ENCODE results near the gene ZBTB44. TPM values are rescaled to one million over a fixed set of nuclear protein-coding genes. Genes with fewer than 3 reads are reported as not detected.
"Not testable (repeated sequence)": the region's sequence is repeated elsewhere in the genome, so short reads cannot be mapped to it uniquely, and the experiment has no call there.

The ZBTB44 gene
- total RNA-seq, 1 donor from 2014 or later, result 70.7 TPM

DNA sequence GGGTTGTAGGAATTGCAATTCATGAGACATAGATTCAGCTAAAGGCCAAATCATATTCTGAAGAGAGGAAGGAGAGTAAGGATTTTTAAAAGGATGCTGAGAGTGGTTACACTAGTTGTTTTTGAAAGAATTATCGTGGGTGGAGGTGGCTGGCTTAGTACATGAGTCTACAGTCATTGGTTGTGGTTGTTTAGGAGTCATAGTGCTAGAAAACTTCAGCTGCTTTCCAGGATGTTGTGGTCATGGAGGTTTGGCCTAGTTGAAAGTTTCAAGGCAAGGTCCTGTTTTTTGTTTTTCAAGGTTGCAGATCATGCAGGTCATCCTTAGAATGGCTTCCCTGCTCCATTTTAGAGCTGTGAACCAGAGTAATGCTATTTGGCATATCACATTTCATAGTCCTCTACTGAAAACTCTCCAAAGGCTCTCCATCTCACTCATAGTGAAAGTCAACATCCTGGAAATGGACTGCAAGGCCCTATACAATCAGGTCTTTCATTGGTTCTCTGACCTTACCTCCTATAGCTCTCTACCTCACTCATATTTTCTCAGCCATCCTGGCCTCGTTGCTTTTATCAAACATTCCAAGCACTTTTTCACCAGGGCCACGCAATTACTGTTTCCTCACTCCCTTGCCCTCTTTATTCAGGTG is 26.1 kb upstream of the ZBTB44 start:
- no peak overlapping the region for H3K4me3 ChIP-seq
- H3K27ac ChIP-seq, result no peak overlapping the region
- no peaks in the 10 kb centered on the region for H3K4me1 ChIP-seq
- TF ChIP-seq POLR2AphosphoS5 (IDR thresholded peaks at IDR 0.05; ENCODE audit: insufficient read depth in 1 of 2, low read depth in 1 of 2), result no peak
- no peaks in the 10 kb centered on the region for H3K9me3 ChIP-seq
- DNase-seq (ENCODE audit: extremely low spot score in 2 of 2), result no peak
- no peaks in the 10 kb centered on the region for H3K27me3 ChIP-seq
- no peaks in the 10 kb centered on the region for H3K36me3 ChIP-seq
- intact Hi-C loops (cut with DNase I), result no loop called here

GRCh38 chr11:130338667-130339066 is 23.9 kb upstream of the ZBTB44 start:
- Histone ChIP-seq H3K36me3 (no peaks in the 10 kb centered on the region), H3K27ac (no peak overlapping the region), H3K27me3 (no peaks in the 10 kb centered on the region), H3K9me3 (no peaks in the 10 kb centered on the region), H3K4me3 (no peak overlapping the region), H3K4me1 (no peaks in the 10 kb centered on the region)
- TF ChIP-seq POLR2AphosphoS5 (IDR thresholded peaks at IDR 0.05; ENCODE audit: insufficient read depth in 1 of 2, low read depth in 1 of 2) (no peak), POLR2A (IDR thresholded peaks at IDR 0.05) (no peak)
- TF ChIP-seq, protein P1, sequence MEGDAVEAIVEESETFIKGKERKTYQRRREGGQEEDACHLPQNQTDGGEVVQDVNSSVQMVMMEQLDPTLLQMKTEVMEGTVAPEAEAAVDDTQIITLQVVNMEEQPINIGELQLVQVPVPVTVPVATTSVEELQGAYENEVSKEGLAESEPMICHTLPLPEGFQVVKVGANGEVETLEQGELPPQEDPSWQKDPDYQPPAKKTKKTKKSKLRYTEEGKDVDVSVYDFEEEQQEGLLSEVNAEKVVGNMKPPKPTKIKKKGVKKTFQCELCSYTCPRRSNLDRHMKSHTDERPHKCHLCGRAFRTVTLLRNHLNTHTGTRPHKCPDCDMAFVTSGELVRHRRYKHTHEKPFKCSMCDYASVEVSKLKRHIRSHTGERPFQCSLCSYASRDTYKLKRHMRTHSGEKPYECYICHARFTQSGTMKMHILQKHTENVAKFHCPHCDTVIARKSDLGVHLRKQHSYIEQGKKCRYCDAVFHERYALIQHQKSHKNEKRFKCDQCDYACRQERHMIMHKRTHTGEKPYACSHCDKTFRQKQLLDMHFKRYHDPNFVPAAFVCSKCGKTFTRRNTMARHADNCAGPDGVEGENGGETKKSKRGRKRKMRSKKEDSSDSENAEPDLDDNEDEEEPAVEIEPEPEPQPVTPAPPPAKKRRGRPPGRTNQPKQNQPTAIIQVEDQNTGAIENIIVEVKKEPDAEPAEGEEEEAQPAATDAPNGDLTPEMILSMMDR (IDR thresholded peaks at IDR 0.05), result no peak
- intact Hi-C loops (cut with DNase I), result no loop called here
- no peak for DNase-seq (ENCODE audit: extremely low spot score in 2 of 2)

DNA sequence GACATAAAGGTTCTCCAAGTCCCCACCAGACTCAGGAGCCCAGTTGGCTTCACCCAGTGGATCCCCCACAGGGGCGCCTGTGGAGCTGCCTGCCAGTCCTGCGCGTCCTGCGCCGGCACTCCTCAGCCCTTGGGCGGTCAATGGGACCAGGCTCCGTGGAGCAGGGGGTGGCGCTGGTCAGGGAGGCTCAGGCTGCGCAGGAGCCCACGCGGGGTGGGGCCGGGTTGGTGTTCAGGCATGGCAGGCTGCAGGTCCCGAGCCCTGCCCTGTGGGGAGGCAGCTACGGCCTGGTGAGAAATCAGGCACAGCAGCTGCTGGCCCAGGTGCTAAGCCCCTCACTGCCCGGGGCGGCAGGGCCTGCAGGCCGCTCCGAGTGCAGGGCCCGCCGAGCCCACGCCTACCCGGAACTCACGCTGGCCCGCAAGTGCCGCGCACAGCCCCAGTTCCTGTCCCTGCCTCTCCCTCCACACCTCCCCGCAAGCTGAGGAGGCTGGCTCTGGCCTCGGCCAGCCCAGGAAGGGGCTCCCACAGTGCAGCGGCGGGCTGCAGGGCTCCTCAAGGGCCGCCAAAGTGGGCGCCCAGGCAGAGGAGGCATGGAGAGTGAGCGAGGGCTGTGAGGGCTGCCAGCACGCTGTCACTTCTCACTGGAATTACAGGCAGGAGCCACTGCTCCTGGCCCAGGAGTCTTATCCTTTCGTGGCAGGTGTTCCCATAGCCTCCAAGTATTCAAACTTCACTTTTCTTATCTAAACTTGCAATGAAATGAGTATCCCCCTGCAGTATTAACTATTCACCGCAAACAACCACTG is 22.8 kb upstream of the ZBTB44 start:
- TF ChIP-seq POLR2A (IDR thresholded peaks at IDR 0.05) (no peak), POLR2AphosphoS5 (IDR thresholded peaks at IDR 0.05; ENCODE audit: insufficient read depth in 1 of 2, low read depth in 1 of 2) (no peak)
- TF ChIP-seq, protein P1 (IDR thresholded peaks at IDR 0.05), result no peak
- no peaks in the 10 kb centered on the region for H3K4me1 ChIP-seq
- no peaks in the 10 kb centered on the region for H3K9me3 ChIP-seq
- no peak overlapping the region for H3K4me3 ChIP-seq
- DNase-seq (ENCODE audit: extremely low spot score in 2 of 2), result no peak
- H3K27me3 ChIP-seq, result no peaks in the 10 kb centered on the region
- intact Hi-C loops (cut with DNase I), result no loop called here
- H3K27ac ChIP-seq, result no peak overlapping the region
- no peaks in the 10 kb centered on the region for H3K36me3 ChIP-seq

- H3K9me3 ChIP-seq; H3K4me3 ChIP-seq; H3K27me3 ChIP-seq; H3K4me1 ChIP-seq; DNase-seq (ENCODE audit: extremely low spot score in 2 of 2); intact Hi-C loops (cut with DNase I); H3K27ac ChIP-seq; H3K36me3 ChIP-seq: not testable (repeated sequence)
These were observed 16.7 kb upstream of the ZBTB44 start for GRCh38 chr11:130331397-130331796.

DNA sequence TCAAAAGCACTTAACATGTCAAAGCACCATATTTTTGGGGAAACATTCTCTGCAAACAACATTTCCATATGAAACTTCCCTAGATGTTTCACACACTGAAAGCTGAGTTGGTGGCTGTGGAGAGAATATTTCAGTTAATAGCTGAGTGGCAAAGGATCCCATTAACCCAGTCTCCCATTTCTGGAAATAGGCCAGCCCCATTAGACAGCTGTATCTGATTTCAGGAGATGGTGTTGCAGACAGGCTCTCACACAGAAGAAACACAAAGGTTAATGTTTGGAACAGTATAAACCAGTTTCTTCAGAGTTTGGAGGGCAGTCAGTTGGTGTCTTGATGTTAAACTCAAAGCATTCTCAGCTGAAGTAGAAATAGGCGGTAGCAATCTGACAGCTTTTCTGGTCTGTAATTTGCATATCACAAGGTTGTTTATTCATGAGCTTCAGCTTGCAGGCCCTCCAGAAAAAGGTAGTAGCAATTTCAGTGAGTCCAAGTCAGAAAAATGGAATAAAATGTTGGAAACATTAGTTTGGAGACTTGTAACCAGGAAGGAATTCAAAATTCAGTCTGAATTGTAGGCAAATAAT is 15.5 kb upstream of the ZBTB44 start:
- TF ChIP-seq POLR2AphosphoS5 (IDR thresholded peaks at IDR 0.05; ENCODE audit: insufficient read depth in 1 of 2, low read depth in 1 of 2) (no peak), POLR2A (IDR thresholded peaks at IDR 0.05) (no peak)
- TF ChIP-seq, protein P1 (IDR thresholded peaks at IDR 0.05), result no peak
- H3K36me3 ChIP-seq, result no peaks in the 10 kb centered on the region
- H3K4me1 ChIP-seq, result no peaks in the 10 kb centered on the region

GRCh38 chr11:130328420-130328819 is 13.7 kb upstream of the ZBTB44 start:
- TF ChIP-seq POLR2AphosphoS5 (IDR thresholded peaks at IDR 0.05; ENCODE audit: insufficient read depth in 1 of 2, low read depth in 1 of 2) (no peak), POLR2A (IDR thresholded peaks at IDR 0.05) (no peak)
- TF ChIP-seq, protein P1 (IDR thresholded peaks at IDR 0.05), result no peak
- no peaks in the 10 kb centered on the region for H3K27me3 ChIP-seq
- no peak overlapping the region for H3K27ac ChIP-seq
- no peak overlapping the region for H3K4me3 ChIP-seq
- no peak for DNase-seq (ENCODE audit: extremely low spot score in 2 of 2)
- H3K36me3 ChIP-seq, result no peaks in the 10 kb centered on the region
- no peaks in the 10 kb centered on the region for H3K9me3 ChIP-seq
- no peaks in the 10 kb centered on the region for H3K4me1 ChIP-seq
- intact Hi-C loops (cut with DNase I), result no loop called here

More for the DNA sequence above, 15.5 kb upstream of the ZBTB44 start:
- no peaks in the 10 kb centered on the region for H3K9me3 ChIP-seq
- no peaks in the 10 kb centered on the region for H3K27me3 ChIP-seq
- intact Hi-C loops (cut with DNase I), result no loop called here
- no peak overlapping the region for H3K4me3 ChIP-seq
- no peak overlapping the region for H3K27ac ChIP-seq
- no peak for DNase-seq (ENCODE audit: extremely low spot score in 2 of 2)
